GM18909 (cell line): ENCODE results near the gene TMEM108.

ENCODE experiments used
- ATAC-seq: cut with Tn5 transposase; IDR thresholded peaks from one replicate; pipeline ENCODE4 v1.9.1; 2021; ENCODE audit warnings: mild to moderate bottlenecking; ENCODE audit not compliant: unreplicated experiment, poor library complexity

The TMEM108 gene

GRCh38 chr3:133269393-133269792 lies 231.2 kb downstream of the TMEM108 start:
- ATAC-seq, result no peak

- ATAC-seq, result no peak
Observed at GRCh38 chr3:133270631-133271030, 232.4 kb downstream of the TMEM108 start.

- no peak for ATAC-seq
Observed at GRCh38 chr3:133271042-133271441, 232.9 kb downstream of the TMEM108 start.

GRCh38 chr3:133271539-133271938 lies 233.3 kb downstream of the TMEM108 start:
- ATAC-seq, result no peak

GRCh38 chr3:133273346-133273745 lies 235.2 kb downstream of the TMEM108 start:
- no peak for ATAC-seq

GRCh38 chr3:133274477-133274876 lies 236.3 kb downstream of the TMEM108 start:
- ATAC-seq, result no peak

GRCh38 chr3:133276594-133276993 lies 238.4 kb downstream of the TMEM108 start:
- no peak for ATAC-seq

- no peak for ATAC-seq
Observed at GRCh38 chr3:133277813-133278212, 239.6 kb downstream of the TMEM108 start.

GRCh38 chr3:133278260-133279043 lies 240.3 kb downstream of the TMEM108 start:
- no peak for ATAC-seq

- no peak for ATAC-seq
Observed at GRCh38 chr3:133280586-133280985, 242.4 kb downstream of the TMEM108 start.

- ATAC-seq, result no peak
Observed at GRCh38 chr3:133282236-133282635, 244.0 kb downstream of the TMEM108 start.

GRCh38 chr3:133283958-133284807 lies 246.0 kb downstream of the TMEM108 start:
- ATAC-seq, result no peak

GRCh38 chr3:133289322-133289721 lies 251.1 kb downstream of the TMEM108 start:
- no peak for ATAC-seq

GRCh38 chr3:133292296-133292695 lies 254.1 kb downstream of the TMEM108 start:
- ATAC-seq, result no peak

GRCh38 chr3:133293397-133294110 lies 255.4 kb downstream of the TMEM108 start:
- ATAC-seq, result no peak

- ATAC-seq, result no peak
Observed at GRCh38 chr3:133294253-133294652, 256.1 kb downstream of the TMEM108 start.

- no peak for ATAC-seq
Observed at GRCh38 chr3:133295199-133295901, 257.2 kb downstream of the TMEM108 start.

- ATAC-seq, result no peak
Observed at GRCh38 chr3:133295944-133296917, 258.0 kb downstream of the TMEM108 start.

- ATAC-seq, result no peak
Observed at GRCh38 chr3:133296981-133297380, 258.8 kb downstream of the TMEM108 start.
